Activated CD8-positive, alpha-beta T cell treated with anti-CD3 and anti-CD28 coated beads, Interleukin-2, amount 10 ng/mL, durations not matched to agents 7 days and 5 days (primary cell): Measurements from ENCODE around the gene MEIS2. TPM values are rescaled to one million over a fixed set of nuclear protein-coding genes. Genes with fewer than 3 reads are reported as not detected.

ENCODE experiments used
- ATAC-seq: fragments of 150-1000 bp; cut with Tn5 transposase; one replicate; pipeline ENCODE4 v1.10.0; 2021; ENCODE audit warnings: moderate library complexity
- CTCF ChIA-PET: fragments of 350-600 bp; sonication (Branson Sonifier 250); formaldehyde crosslinking; loops from one replicate; lab custom pipeline; 2021; ENCODE audit warnings: antibody characterized with exemption; lab: Charles Lee
- POLR2A ChIA-PET: fragments of 350-600 bp; sonication (Branson Sonifier 250); formaldehyde crosslinking; loops from one replicate; lab custom pipeline; 2021; ENCODE audit warnings: antibody characterized with exemption; lab: Charles Lee
- DNase-seq: peaks from one replicate; pipeline ENCODE4 v3.0.0-alpha.2; 2020
- H3K27ac Mint-ChIP-seq: one replicate; pipeline ENCODE4 v1.8.0; 2021; ENCODE audit warnings: mild to moderate bottlenecking, mixed read lengths
- H3K27me3 Mint-ChIP-seq: one replicate; pipeline ENCODE4 v1.8.0; 2021; ENCODE audit warnings: low read depth, mixed read lengths
- H3K36me3 Mint-ChIP-seq: one replicate; pipeline ENCODE4 v1.8.0; 2021; ENCODE audit warnings: low read depth, mixed read lengths
- H3K4me1 Mint-ChIP-seq: one replicate; pipeline ENCODE4 v1.8.0; 2021; ENCODE audit warnings: low read depth, mixed read lengths
- H3K4me3 Mint-ChIP-seq: one replicate; pipeline ENCODE4 v1.8.0; 2021; ENCODE audit warnings: mild to moderate bottlenecking, mixed read lengths
- H3K9me3 Mint-ChIP-seq: one replicate; pipeline ENCODE4 v1.8.0; 2022; ENCODE audit warnings: mixed read lengths; ENCODE audit not compliant: insufficient read depth
- total RNA-seq, 2 experiments: library from RNA; stranded (reverse); gene quantifications; one replicate each; pipeline ENCODE4 v1.2.3, GENCODE V29; 2021

The MEIS2 gene
- not detected for total RNA-seq

DNA sequence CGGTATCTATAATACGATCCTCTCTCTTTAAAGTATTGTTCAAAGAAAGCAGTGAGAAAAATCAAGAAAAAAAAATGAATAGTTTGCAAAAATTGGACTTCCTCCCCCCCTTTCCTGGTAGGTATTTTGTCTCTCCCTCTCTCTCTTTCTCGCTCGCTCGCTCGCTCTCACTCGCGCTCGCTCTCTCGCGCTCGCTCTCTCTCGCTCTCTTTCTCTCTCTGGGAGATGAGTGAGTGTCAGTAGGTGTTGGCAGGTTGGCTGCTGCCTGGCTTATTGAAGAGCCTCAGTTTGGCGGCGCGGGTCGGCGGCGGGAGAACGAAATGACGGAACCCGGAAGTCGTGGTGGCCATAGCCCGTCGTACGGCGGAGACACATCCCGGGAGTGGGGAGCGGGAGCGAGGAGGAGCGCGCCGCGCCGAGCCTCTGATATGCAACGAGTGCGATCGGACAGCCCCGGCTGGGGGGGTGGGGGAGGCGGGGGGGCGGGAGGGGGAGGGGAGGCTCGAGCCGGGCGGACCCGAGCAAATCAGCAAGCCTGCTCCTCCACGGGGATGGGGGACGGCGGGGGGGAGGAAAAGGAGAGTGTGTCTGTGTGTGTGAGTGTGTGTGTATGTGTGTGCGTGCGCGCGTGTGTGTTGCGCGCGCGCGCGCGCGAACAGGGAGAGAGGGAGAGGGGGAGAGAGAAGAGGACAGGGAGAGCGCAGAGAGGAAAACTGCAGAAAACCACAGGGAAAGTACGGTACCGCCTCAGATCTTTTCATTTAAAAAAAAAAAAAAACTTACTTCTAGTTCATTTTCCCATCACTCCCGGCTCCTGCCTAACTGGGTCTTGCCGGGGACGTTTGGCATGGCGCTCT lies at the start of gene MEIS2:
Gene MEIS2 (minus strand): TSS at position 441 of the 857 bp plus-strand sequence. CDS start 1,083 bp downstream, outside the sequence.
- DNase-seq (peak; percentile 44), ATAC-seq (peak; percentile 52)
- Mint-ChIP-seq H3K27ac (peak within 1 kb of the TSS; percentile 52), H3K4me3 (peak within 1 kb of the TSS; percentile 85), H3K4me1 (peaks cover 39% of the 10 kb centered on the region), H3K36me3 (peaks cover 17% of the 10 kb centered on the region), H3K9me3 (peaks cover 11% of the 10 kb centered on the region), H3K27me3 (peaks cover 78% of the 10 kb centered on the region)
- ChIA-PET CTCF (interaction anchor here (0.8 kb wide), 1 partner anchor 666 kb away, joined by 3 read pairs; no protein-coding TSS in a partner anchor), POLR2A (no interaction called here)

DNA sequence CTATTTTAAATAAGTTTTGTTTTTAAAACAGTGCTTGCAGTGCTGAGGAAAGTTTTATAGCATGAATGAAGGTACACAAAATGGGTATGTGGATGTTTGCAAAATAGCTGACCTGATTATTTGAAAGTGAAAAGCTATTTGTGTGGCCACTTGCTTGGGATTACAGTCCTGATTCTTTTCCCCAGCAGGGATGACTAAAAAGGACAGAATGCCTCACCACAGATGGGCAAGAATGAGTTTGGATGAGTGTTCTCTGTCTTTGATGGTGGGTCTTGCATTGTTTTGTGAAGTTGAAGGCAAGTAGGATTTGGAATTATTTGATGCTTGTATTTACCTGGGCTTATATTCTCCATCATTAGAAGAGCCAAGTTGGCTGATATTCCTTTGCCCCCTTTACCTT lies 48.8 kb upstream of the MEIS2 start:
- ChIA-PET POLR2A (no interaction called here), CTCF (no interaction called here)
- ATAC-seq (no peak), DNase-seq (no peak)
- Mint-ChIP-seq H3K4me3 (no peak overlapping the region), H3K27ac (no peak overlapping the region), H3K36me3 (no peaks in the 10 kb centered on the region), H3K4me1 (no peaks in the 10 kb centered on the region), H3K9me3 (no peaks in the 10 kb centered on the region), H3K27me3 (no peaks in the 10 kb centered on the region)

DNA sequence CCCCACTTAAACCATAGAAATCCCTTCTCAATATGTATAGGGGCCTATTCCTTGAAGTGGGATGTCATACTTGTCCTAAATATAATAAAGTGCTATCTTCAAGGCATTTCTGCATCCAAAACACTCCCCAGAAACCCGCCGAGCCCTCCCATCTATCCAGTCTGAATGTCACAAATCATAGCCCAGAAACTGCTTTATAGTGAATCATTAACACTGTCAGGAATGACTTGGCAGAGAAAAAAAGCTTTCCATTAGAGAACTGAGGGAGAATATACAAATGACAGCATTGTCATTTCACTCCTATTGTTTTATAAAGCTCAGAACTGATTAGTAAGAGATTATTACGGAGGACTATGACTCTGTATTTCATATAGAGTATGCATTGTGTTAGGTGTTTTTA lies 48.4 kb upstream of the MEIS2 start:
- no peaks in the 10 kb centered on the region for H3K9me3 Mint-ChIP-seq
- ATAC-seq (no peak), DNase-seq (no peak)
- H3K4me1 Mint-ChIP-seq, result no peaks in the 10 kb centered on the region
- no peak overlapping the region for H3K4me3 Mint-ChIP-seq
- H3K27ac Mint-ChIP-seq, result no peak overlapping the region
- ChIA-PET CTCF (no interaction called here), POLR2A (no interaction called here)
- no peaks in the 10 kb centered on the region for H3K27me3 Mint-ChIP-seq
- H3K36me3 Mint-ChIP-seq, result no peaks in the 10 kb centered on the region

DNA sequence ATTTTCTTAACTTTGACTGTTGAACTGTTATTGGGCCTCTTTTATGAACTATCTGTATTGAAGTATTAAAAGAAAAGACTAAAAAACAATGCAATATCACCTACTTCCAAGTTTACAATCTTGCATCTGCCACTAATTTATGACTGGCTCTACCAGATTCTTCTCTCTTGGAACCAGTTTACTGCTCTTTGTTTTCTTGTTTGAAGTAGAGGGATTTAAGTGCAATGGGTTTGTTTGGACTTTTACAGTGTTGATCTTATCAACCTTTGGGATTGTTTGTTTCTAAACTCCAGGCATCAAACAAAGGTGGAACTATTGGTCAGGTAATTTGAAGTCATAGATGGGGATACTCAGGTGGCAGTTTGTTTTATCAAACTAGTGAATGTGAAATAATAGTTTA lies 43.0 kb upstream of the MEIS2 start:
- H3K27me3 Mint-ChIP-seq, result no peaks in the 10 kb centered on the region
- no peak for ATAC-seq
- POLR2A ChIA-PET, result no interaction called here
- CTCF ChIA-PET, result no interaction called here
- H3K4me1 Mint-ChIP-seq, result no peaks in the 10 kb centered on the region
- DNase-seq, result no peak
- H3K27ac Mint-ChIP-seq, result no peak overlapping the region
- H3K4me3 Mint-ChIP-seq, result no peak overlapping the region
- no peaks in the 10 kb centered on the region for H3K36me3 Mint-ChIP-seq
- H3K9me3 Mint-ChIP-seq, result no peaks in the 10 kb centered on the region

DNA sequence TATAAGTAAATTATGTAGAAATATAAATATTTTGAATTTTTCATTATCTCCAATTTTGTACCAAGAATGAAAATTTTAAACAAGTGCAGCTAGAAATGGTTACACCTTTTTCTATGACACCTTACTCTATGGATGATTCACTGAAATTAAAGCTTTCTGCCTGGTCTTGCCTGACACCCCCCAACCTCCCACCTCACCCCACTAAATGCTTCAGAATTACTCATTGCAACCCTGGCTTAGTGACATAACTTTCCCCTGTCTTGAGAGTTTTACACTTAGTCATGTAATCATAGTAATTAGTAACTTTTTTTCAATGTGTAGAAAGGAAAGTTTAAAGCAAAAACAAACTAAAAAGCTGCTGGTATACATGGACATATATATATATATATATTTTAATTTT lies 42.0 kb upstream of the MEIS2 start:
- ChIA-PET CTCF (no interaction called here), POLR2A (no interaction called here)
- Mint-ChIP-seq H3K27ac (no peak overlapping the region), H3K27me3 (no peaks in the 10 kb centered on the region), H3K9me3 (no peaks in the 10 kb centered on the region), H3K36me3 (no peaks in the 10 kb centered on the region), H3K4me1 (no peaks in the 10 kb centered on the region), H3K4me3 (no peak overlapping the region)
- no peak for ATAC-seq
- DNase-seq, result no peak

DNA sequence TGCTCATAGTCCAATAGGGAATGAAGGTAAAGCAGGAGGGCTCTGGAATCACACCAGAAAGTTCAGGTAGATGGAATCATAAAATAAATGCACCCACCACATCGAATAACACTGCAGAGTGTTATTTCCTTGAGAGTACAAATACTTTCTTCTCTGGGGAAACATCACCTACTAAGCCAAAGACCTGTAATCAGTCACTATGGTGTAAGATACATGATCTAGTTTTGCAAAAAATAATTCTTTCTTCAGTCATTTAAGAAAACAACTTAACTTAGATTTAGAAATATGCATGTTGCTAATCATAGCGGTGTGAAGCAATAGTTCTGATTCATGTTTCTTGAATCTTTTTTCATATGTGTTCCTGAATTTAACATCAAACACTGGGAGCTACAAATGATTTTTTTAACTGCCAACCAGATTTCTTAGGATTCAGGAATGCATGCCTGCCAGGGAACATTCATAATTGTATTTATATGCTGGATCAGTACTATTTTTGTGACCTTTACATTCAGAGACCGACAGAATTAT lies 40.2 kb upstream of the MEIS2 start:
- Mint-ChIP-seq H3K27me3 (no peaks in the 10 kb centered on the region), H3K27ac (no peak overlapping the region), H3K4me1 (no peaks in the 10 kb centered on the region), H3K36me3 (no peaks in the 10 kb centered on the region), H3K9me3 (no peaks in the 10 kb centered on the region), H3K4me3 (no peak overlapping the region)
- ChIA-PET POLR2A (no interaction called here), CTCF (no interaction called here)
- no peak for DNase-seq
- no peak for ATAC-seq

DNA sequence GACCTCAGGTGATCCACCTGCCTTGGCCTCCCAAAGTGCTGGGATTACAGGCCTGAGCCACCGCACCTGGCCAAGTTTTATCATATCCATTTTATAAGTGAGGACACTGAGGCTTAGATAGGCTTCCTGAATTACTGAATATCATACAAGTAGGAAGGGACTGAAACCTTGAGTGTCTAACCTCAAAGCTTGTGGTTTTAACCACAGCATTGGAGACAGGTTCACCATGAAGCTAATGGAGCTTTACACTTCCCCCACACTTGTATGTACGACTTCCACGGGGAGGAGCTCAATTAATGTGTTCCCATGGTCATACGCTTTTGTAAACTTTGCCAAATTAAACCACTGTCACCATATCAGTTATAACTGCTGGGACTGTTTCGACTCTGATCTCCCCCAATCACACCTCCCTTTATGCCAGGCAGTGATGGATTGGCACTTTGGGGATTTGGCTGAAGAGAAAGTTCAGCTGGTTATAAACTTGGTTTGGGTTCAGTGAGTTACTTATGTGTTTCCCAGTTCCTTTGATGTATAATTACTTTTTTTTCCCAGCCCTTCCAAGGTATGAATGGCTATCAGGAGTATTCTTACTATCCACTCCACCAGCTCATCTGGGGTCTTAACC lies 38.4 kb upstream of the MEIS2 start:
- no peaks in the 10 kb centered on the region for H3K36me3 Mint-ChIP-seq
- no peak overlapping the region for H3K4me3 Mint-ChIP-seq
- CTCF ChIA-PET, result no interaction called here
- H3K27me3 Mint-ChIP-seq, result no peaks in the 10 kb centered on the region
- H3K9me3 Mint-ChIP-seq, result no peaks in the 10 kb centered on the region
- POLR2A ChIA-PET, result no interaction called here
- no peak overlapping the region for H3K27ac Mint-ChIP-seq
- H3K4me1 Mint-ChIP-seq, result no peaks in the 10 kb centered on the region
- no peak for ATAC-seq
- no peak for DNase-seq

DNA sequence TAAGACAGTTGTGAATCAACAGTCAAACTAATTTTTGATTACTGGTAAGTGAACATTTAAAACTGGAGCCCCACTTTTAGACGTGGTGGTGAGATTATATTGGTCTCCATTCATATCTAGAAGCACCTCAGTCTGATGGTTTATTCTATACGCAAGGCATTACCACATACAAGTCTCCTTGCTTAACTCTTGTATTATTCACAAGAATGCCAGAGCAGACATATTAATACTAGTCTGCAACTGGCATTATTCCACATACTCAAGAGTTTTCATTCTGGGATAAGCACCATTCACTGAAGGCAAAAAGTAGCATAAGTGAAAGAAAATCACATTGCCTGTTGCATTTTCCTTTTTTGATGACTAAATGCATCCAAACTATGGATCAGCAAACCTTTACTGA lies 36.9 kb upstream of the MEIS2 start:
- Mint-ChIP-seq H3K4me1 (no peaks in the 10 kb centered on the region), H3K9me3 (no peaks in the 10 kb centered on the region), H3K27me3 (no peaks in the 10 kb centered on the region), H3K4me3 (no peak overlapping the region), H3K27ac (no peak overlapping the region), H3K36me3 (no peaks in the 10 kb centered on the region)
- ATAC-seq (no peak), DNase-seq (no peak)
- ChIA-PET POLR2A (no interaction called here), CTCF (no interaction called here)

DNA sequence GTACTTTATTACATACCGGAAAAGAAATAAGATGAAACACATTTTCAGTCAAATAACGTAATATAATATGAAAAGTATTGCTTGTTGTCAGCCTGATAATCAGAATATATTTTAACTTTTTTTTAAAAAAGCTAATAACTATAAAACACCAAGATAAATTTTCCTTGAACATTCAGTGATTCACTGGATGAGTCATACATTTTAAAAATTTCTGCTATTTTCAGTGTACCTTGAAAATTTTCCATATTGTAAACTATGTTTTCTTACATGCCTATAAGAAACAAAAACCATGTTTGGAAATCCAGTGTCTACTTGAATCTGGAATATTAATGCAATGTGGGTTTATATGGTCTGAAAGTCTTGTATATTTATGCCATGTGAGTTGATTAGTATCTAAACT lies 36.3 kb upstream of the MEIS2 start:
- ATAC-seq, result no peak
- Mint-ChIP-seq H3K4me3 (no peak overlapping the region), H3K9me3 (no peaks in the 10 kb centered on the region), H3K36me3 (no peaks in the 10 kb centered on the region), H3K27ac (no peak overlapping the region), H3K4me1 (no peaks in the 10 kb centered on the region), H3K27me3 (peaks cover 3% of the 10 kb centered on the region)
- ChIA-PET CTCF (no interaction called here), POLR2A (no interaction called here)
- no peak for DNase-seq

DNA sequence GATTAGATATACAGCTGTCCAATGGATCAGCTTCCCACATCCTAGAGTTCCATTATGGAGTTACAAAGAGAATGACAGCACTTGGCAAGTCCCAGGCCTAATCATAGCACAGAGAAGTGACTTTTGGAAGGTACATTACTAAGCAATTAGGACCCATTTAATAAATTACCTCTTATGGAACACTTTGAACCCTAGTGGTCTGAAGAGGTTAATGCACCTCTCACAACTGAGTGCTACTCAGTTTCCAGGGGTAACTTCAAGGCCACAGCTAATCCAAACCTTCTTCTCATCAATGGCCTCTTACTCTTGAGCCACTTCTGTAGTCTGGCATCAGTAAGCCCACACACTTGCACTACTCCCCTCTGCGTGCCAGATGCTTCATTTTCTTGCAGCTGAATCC lies 34.9 kb upstream of the MEIS2 start:
- CTCF ChIA-PET, result no interaction called here
- no peak overlapping the region for H3K4me3 Mint-ChIP-seq
- no peak overlapping the region for H3K27ac Mint-ChIP-seq
- H3K9me3 Mint-ChIP-seq, result no peaks in the 10 kb centered on the region
- H3K27me3 Mint-ChIP-seq, result peaks cover 3% of the 10 kb centered on the region
- no peaks in the 10 kb centered on the region for H3K4me1 Mint-ChIP-seq
- DNase-seq (no peak), ATAC-seq (no peak)
- POLR2A ChIA-PET, result no interaction called here
- no peaks in the 10 kb centered on the region for H3K36me3 Mint-ChIP-seq

DNA sequence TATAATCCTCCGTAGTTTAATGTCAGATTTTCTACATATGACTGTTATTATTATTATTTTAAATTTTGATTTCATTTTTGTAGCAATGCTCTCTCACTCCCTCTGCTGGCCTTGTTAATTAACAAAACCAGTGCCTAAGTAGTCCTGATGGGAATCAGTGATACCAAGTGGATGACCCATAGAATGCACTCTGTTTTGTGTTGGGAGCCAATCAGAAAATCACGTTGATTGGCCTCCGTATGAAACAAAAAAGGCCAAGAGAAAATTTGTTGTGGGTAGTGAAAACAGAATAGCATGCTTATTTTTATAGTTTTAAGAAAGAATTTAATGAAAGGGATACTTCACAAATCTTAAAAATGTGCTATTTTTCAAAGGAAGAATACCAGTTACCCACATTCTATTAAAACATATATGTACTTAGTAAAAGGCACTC lies 34.4 kb upstream of the MEIS2 start:
- no peak overlapping the region for H3K4me3 Mint-ChIP-seq
- H3K36me3 Mint-ChIP-seq, result no peaks in the 10 kb centered on the region
- POLR2A ChIA-PET, result no interaction called here
- no peak overlapping the region for H3K27ac Mint-ChIP-seq
- ATAC-seq, result no peak
- peaks cover 3% of the 10 kb centered on the region for H3K27me3 Mint-ChIP-seq
- CTCF ChIA-PET, result interaction anchor here (0.6 kb wide), 1 partner anchor 57 kb away, joined by 4 read pairs; no protein-coding TSS in a partner anchor
- no peaks in the 10 kb centered on the region for H3K9me3 Mint-ChIP-seq
- H3K4me1 Mint-ChIP-seq, result no peaks in the 10 kb centered on the region
- no peak for DNase-seq

DNA sequence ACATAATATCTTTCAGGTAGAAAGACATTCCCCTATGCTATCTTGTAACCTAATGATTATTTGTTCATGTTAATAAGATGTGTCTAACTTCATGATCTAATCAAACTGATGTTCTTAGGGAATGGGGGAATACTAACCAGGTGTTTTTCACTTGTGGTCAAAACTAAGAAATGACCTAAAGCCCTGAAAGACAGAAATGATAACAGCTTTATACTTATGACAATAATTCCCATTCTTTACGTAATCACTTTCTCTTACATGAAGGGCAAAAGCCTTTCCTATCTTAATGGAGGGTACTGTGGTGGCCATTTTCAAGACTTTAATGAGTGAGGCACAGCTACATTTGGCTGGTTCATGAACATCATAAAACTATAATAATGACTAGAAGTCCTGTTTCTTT lies 33.9 kb upstream of the MEIS2 start:
- DNase-seq (no peak), ATAC-seq (no peak)
- Mint-ChIP-seq H3K36me3 (no peaks in the 10 kb centered on the region), H3K4me1 (no peaks in the 10 kb centered on the region), H3K4me3 (no peak overlapping the region), H3K27me3 (peaks cover 3% of the 10 kb centered on the region), H3K9me3 (no peaks in the 10 kb centered on the region), H3K27ac (no peak overlapping the region)
- ChIA-PET POLR2A (no interaction called here), CTCF (interaction anchor here (0.6 kb wide), 1 partner anchor 57 kb away, joined by 4 read pairs; no protein-coding TSS in a partner anchor)
